HL-60/S4 treated with phorbol 12-myristate 13-acetate at 8.2 ng/mL for 4 days and 3 days (cell line): Measurements from ENCODE around the gene CCDC63.

Experiments
- in situ Hi-C: fragments of 300-500 bp; cut with MboI; formaldehyde crosslinking; loops from 2 replicates; pipeline ENCODE4 v1.15.0; 2022; ENCODE audit warnings: low sequenced_read_pairs

The CCDC63 gene

GRCh38 chr12:110874781-110875180 lies 28.0 kb downstream of the CCDC63 start:
- in situ Hi-C loops = no loop called here

GRCh38 chr12:110880651-110881050 lies 33.9 kb downstream of the CCDC63 start:
- in situ Hi-C loops = no loop called here

DNA sequence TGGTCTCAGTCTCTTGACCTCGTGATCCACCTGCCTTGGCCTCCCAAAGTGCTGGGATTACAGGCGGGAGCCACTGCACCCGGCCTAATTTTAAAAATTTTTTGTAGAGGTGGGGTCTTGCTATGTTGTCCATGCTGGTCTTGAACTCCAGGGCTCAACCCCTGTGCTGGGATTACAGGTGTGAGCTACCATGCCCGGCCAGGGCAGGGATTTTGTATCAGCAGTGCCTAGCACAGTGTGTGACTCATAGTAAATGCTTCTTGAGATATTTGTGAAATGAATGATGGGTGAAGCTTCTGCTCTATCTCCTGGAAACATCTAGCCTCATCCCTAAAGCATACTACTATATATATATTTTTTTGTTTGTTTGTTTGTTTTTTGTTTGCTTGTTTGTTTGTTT lies 36.5 kb downstream of the CCDC63 start:
- in situ Hi-C loops = no loop called here

- in situ Hi-C loops = no loop called here
Observed at GRCh38 chr12:110885152-110885840, 38.5 kb downstream of the CCDC63 start.

DNA sequence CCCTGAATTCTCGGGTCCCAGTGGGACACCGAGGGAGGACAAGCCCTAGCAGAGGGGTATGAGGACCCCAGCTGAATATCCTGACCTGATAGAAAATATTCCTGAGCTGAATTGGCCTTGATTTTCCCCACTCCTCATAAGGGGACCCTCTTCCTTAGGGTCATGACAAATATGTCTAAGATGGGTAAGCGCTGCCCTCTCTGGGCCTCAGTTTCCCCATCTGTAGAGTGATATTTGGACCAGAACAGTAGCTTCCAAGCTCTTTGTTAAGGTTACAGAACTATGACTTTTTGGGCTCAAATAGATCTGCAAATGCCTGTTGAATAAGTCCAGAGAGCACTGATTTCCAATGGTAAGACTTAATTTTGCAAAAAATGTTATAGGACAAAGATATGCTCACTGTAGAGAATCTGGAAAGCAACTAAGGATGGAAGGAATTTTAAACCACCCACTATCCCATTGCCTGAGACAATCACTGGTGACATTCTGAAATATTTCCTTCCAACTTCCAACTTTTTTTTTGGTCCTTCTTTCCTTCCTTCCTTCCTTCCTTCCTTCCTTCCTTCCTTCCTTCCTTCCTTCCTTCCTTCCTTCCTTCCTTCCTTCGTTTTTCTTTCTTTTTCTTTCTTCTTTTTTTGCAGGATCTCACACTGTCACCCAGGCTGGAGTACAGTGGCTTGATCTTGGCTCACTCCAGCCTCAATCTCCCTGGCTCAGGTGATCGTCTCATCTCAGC lies 41.6 kb downstream of the CCDC63 start:
- in situ Hi-C loops = no loop called here

- in situ Hi-C loops = no loop called here
Observed at GRCh38 chr12:110889361-110889760, 42.6 kb downstream of the CCDC63 start.

GRCh38 chr12:110893956-110894355 lies 47.2 kb downstream of the CCDC63 start:
- in situ Hi-C loops = no loop called here

GRCh38 chr12:110896559-110896958 lies 49.8 kb downstream of the CCDC63 start:
- in situ Hi-C loops = no loop called here

- in situ Hi-C loops = no loop called here
Observed at GRCh38 chr12:110901401-110901800, 54.6 kb downstream of the CCDC63 start.

GRCh38 chr12:110903511-110903910 lies 56.7 kb downstream of the CCDC63 start:
- in situ Hi-C loops = no loop called here

- in situ Hi-C loops = no loop called here
Observed at GRCh38 chr12:110906083-110906482, 59.3 kb downstream of the CCDC63 start.

DNA sequence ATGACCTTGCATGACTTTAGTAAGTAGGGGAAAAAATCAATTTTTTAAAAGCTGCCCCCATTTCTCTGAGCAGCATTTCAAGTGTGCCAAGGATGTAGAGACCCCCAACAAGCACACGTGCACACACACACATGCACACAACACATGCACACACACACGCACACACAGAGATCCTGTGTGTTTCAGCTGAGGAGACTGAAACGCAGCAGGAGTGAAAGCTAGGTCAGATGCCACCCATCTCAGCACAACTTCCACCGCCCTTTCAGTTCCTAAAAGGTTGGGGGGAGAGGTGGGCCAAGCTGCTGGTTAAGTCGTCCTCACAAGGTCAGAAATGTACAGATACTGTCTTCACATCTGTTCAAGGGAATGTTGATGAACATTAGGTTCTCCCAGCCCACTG lies 59.7 kb downstream of the CCDC63 start:
- in situ Hi-C loops = no loop called here

- in situ Hi-C loops = no loop called here
Observed at GRCh38 chr12:110906985-110907384, 60.2 kb downstream of the CCDC63 start.

DNA sequence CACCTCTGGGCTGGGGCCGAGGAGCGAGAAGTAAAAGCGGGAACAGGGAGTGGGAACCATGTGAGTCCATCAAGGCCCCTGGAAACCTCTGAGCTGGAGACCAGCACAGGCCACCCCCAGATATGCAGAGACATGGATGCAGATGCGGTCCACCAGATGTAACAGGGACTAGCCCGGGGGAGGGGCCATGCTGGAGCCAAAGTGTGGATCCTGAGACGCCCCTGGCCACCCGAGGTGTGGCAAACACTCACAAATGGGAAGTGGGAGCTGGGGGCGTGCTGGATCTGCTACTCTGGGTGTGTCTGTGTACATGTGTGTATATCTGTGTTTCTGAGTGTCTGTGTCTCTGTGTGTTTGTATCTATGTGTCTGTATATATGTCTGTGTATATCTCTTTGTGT lies 60.8 kb downstream of the CCDC63 start:
- in situ Hi-C loops = no loop called here

DNA sequence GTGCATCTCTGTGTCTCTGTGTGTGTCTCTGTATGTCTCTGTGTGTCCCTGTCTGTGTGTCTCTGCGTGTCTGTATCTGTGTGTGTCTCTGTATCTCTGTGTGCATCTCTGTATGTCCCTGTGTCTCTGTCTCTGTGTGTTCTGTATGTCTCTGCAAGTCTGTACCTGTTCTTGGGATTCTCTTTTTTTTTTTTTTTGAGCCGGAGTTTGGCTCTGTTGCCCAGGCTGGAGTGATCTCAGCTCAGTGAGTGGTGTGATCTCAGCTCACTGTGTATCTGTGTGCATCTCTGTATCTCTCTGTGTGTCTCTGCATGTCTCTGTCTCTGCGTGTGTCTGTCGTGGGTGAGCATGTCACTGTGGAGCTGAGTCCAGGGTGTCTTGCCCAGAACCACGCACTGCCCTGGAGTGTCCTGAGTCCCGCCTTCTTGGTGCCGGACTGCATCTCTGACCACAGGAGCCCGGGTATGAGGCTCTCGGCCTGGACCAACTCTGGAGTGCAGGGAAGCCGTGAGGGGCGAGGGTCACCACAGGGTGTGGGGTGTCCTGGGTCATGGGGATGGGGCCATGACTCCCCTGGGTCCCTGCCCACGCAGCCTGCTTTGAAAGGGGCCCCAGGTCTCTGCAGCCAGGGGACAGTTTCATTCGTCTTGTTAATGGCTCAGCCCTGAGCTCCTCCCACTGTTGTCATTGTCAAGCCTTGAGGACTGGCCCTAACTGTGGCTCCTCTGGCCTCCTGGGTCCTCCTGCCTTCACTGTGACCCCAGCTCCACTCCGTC lies 61.8 kb downstream of the CCDC63 start:
- in situ Hi-C loops = no loop called here

DNA sequence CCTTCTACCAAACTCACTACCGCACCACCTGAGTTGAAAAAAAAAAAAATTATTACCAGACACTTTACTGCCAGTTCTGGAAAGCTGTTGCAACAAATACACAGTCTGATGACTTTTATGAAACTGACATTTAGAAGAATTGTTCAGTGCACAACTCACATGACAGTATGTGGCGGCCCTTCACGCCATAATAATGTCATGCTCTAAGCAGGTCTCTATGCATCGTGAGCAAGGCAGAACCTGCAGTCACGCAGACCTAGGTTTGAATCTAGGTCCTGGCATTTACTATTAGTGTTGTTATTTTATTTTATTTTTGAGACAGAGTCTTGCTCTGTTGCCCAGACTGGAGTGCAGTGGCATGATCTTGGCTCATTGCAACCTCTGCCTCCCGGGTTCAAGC lies 65.5 kb downstream of the CCDC63 start:
- in situ Hi-C loops = no loop called here

DNA sequence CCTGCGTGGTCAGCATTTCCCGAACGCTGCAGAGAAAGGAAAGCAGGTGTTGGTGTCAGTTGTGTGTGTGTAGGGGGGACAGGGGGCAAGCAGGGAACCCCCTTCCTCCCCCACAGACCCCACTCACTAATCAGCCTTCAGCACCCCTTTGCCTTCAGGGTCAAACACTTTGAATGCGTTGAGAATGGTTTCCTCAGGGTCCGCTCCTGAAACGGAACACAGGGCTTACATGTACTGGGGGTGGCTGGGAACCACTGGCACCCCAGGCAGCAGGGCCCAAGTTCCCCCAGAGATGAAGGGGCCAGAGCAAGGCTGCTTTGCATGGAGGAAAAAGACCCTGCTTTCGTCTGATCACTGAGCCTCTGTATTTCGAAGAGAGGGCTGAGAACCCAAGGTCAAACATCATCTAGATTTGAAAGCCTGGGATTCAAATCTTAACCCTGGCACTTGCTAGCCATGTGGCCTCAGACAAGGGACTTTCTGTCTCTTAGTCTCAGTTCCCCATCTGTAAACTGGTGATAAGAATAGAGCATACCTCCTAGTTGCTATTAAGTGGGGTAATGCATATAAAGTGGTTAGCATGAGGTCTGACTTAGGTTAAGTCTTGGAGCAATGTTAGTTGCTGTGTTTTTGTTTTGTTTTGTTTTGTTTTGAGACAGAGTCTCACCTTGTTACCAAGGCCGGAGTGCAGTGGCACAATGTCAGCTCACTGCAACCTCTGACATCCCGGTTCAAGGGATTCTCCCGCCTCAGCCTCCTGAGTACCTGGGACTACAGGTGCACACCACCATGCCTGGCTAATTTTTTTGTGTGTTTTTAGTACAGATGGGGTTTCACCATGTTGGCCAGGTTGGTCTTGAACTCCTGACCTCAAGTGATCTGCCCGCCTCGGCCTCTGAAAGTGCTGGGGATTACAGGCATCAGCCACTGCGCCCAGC lies 66.6 kb downstream of the CCDC63 start:
- in situ Hi-C loops = no loop called here

- in situ Hi-C loops = no loop called here
Observed at GRCh38 chr12:110916295-110916875, 69.6 kb downstream of the CCDC63 start.

- in situ Hi-C loops = no loop called here
Observed at GRCh38 chr12:110917467-110917866, 70.7 kb downstream of the CCDC63 start.

- in situ Hi-C loops = no loop called here
Observed at GRCh38 chr12:110917961-110918360, 71.2 kb downstream of the CCDC63 start.
